Measurements from ENCODE around the gene UST. TPM values are rescaled to one million over a fixed set of nuclear protein-coding genes. Genes with fewer than 3 reads are reported as not detected.
A peak's percentile ranks its signal among the peaks of the same experiment; 100 is the strongest.

UST gene
- total RNA-seq, 1 experiment from 2014 or later: 10.0 TPM

DNA sequence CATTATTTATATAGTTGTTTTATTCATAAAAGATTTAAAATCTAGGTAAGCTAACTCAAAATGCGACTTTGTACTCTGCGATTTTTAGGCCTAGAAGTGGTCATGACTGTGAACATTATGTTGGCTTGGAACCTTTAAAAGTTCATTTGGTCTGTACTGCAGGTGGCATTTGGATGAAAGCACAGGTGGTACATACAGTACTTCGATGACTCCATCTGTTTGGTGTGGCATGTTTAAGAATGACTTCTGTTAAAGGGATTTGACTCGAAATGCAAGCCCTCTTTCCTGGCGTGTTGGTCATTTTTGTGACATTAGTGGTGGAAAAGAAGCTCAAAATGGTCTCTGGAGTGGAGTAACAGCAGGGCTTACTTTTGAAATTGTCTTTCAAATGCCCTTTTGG, 118.1 kb downstream of the UST start:
- Mint-ChIP-seq H3K4me3 (ENCODE audit: unreplicated experiment) (no peak overlapping the region), H3K36me3 (ENCODE audit: insufficient read depth, unreplicated experiment) (no peaks in the 10 kb centered on the region), H3K9me3 (ENCODE audit: unreplicated experiment) (no peaks in the 10 kb centered on the region), H3K4me1 (ENCODE audit: insufficient read depth, unreplicated experiment) (peaks cover 33% of the 10 kb centered on the region), H3K27me3 (ENCODE audit: insufficient read depth, unreplicated experiment) (no peaks in the 10 kb centered on the region), H3K27ac (ENCODE audit: low read depth, unreplicated experiment) (no peak overlapping the region)
- ChIA-PET CTCF (interaction anchor here (0.6 to 0.7 kb wide), 2 partner anchors 21 to 117 kb away, joined by 3 to 5 read pairs; no protein-coding TSS in a partner anchor), POLR2A (interaction anchor here (0.7 to 3.6 kb wide), 3 partner anchors 8 to 21 kb away, joined by 3 to 16 read pairs (median 3); no protein-coding TSS in a partner anchor)
- intact Hi-C loops (cut with micrococcal nuclease): loop anchor here (5.0 kb wide), 1 partner anchor 82 kb away; no protein-coding TSS in a partner anchor
- DNase-seq (ENCODE audit: unreplicated experiment): no peak
- no peak for TF ChIP-seq CTCF (IDR thresholded peaks at IDR 0.05; ENCODE audit: unreplicated experiment)
- BruUV-seq (replicated peaks): no TSS peak

- intact Hi-C loops (cut with micrococcal nuclease): loop anchor here (5.0 kb wide), 1 partner anchor 81 kb away; no protein-coding TSS in a partner anchor
- Mint-ChIP-seq H3K36me3 (ENCODE audit: insufficient read depth, unreplicated experiment) (no peaks in the 10 kb centered on the region), H3K9me3 (ENCODE audit: unreplicated experiment) (no peaks in the 10 kb centered on the region), H3K4me3 (ENCODE audit: unreplicated experiment) (no peak overlapping the region), H3K27ac (ENCODE audit: low read depth, unreplicated experiment) (no peak overlapping the region), H3K27me3 (ENCODE audit: insufficient read depth, unreplicated experiment) (no peaks in the 10 kb centered on the region), H3K4me1 (ENCODE audit: insufficient read depth, unreplicated experiment) (peaks cover 46% of the 10 kb centered on the region)
- POLR2A ChIA-PET: interaction anchor here (0.6 to 3.6 kb wide), 2 partner anchors 10 to 643 kb away, joined by 3 to 16 read pairs; no protein-coding TSS in a partner anchor
- CTCF ChIA-PET: no interaction called here
- TF ChIP-seq CTCF (IDR thresholded peaks at IDR 0.05; ENCODE audit: unreplicated experiment): no peak
- no TSS peak for BruUV-seq (replicated peaks)
- no peak for DNase-seq (ENCODE audit: unreplicated experiment)
These were observed 119.9 kb downstream of the UST start for GRCh38 chr6:148866657-148867268.

GRCh38 chr6:148867862-148868261, 121.0 kb downstream of the UST start:
- Mint-ChIP-seq H3K27me3 (ENCODE audit: insufficient read depth, unreplicated experiment) (no peaks in the 10 kb centered on the region), H3K4me1 (ENCODE audit: insufficient read depth, unreplicated experiment) (peaks cover 46% of the 10 kb centered on the region), H3K36me3 (ENCODE audit: insufficient read depth, unreplicated experiment) (no peaks in the 10 kb centered on the region), H3K27ac (ENCODE audit: low read depth, unreplicated experiment) (peak overlapping the region; percentile 73), H3K9me3 (ENCODE audit: unreplicated experiment) (no peaks in the 10 kb centered on the region), H3K4me3 (ENCODE audit: unreplicated experiment) (no peak overlapping the region)
- BruUV-seq (replicated peaks): no TSS peak
- POLR2A ChIA-PET: interaction anchor here (0.6 to 3.6 kb wide), 4 partner anchors 11 to 291 kb away, joined by 3 to 16 read pairs (median 3); no protein-coding TSS in a partner anchor
- DNase-seq (ENCODE audit: unreplicated experiment): no peak
- no peak for TF ChIP-seq CTCF (IDR thresholded peaks at IDR 0.05; ENCODE audit: unreplicated experiment)
- intact Hi-C loops (cut with micrococcal nuclease): loop anchor here (5.0 kb wide), 1 partner anchor 79 kb away; no protein-coding TSS in a partner anchor
- CTCF ChIA-PET: interaction anchor here (0.6 to 1.0 kb wide), 3 partner anchors 10 to 146 kb away, joined by 3 to 4 read pairs (median 3); no protein-coding TSS in a partner anchor

DNA sequence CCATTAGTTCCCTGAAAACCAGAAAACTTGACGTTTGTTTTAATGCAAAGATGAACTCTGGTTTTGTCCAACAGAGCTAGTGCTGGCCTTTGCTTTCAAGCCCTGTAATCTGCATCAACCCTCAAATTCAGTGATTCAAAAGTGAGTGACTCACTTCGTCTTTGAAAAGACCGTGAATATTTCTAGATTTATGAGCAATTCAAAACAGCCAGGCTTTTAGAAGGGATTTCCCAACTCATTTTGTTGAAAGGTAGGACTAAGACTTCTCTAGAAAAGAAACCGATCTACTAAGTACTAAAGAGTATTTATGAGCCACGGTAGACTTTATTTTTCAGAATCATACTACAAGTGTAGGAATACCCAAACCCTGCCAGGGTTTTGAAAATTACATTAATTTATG, 121.5 kb downstream of the UST start:
- intact Hi-C loops (cut with micrococcal nuclease): loop anchor here (5.0 kb wide), 1 partner anchor 79 kb away; no protein-coding TSS in a partner anchor
- H3K27ac Mint-ChIP-seq (ENCODE audit: low read depth, unreplicated experiment): peak overlapping the region; percentile 73
- TF ChIP-seq CTCF (IDR thresholded peaks at IDR 0.05; ENCODE audit: unreplicated experiment): no peak
- BruUV-seq (replicated peaks): no TSS peak
- DNase-seq (ENCODE audit: unreplicated experiment): peak; percentile 61
- POLR2A ChIA-PET: interaction anchor here (0.6 to 3.6 kb wide), 6 partner anchors 11 to 292 kb away, joined by 3 to 16 read pairs (median 3); no protein-coding TSS in a partner anchor
- no peaks in the 10 kb centered on the region for H3K36me3 Mint-ChIP-seq (ENCODE audit: insufficient read depth, unreplicated experiment)
- H3K4me3 Mint-ChIP-seq (ENCODE audit: unreplicated experiment): peak overlapping the region; percentile 16
- CTCF ChIA-PET: interaction anchor here (0.7 to 1.0 kb wide), 2 partner anchors 11 to 147 kb away, joined by 3 read pairs; no protein-coding TSS in a partner anchor
- H3K4me1 Mint-ChIP-seq (ENCODE audit: insufficient read depth, unreplicated experiment): peaks cover 46% of the 10 kb centered on the region
- no peaks in the 10 kb centered on the region for H3K9me3 Mint-ChIP-seq (ENCODE audit: unreplicated experiment)
- H3K27me3 Mint-ChIP-seq (ENCODE audit: insufficient read depth, unreplicated experiment): no peaks in the 10 kb centered on the region

All from MCF 10A (cell line).